Endodermal cell (in vitro differentiated cells): ENCODE results near the gene COL4A2. TPM values are rescaled to one million over a fixed set of nuclear protein-coding genes. Genes with fewer than 3 reads are reported as not detected.

Experiments
- DNase-seq: peaks from one replicate; pipeline ENCODE4 v3.0.0-alpha.2; 2017
- H3K27ac ChIP-seq: 2 replicates; pipeline ENCODE4 v1.5.1; 2013; ENCODE audit warnings: mild to moderate bottlenecking, low read depth, low read length, moderate library complexity
- H3K27me3 ChIP-seq: 2 replicates; pipeline ENCODE4 v1.6.1; 2013; ENCODE audit warnings: mild to moderate bottlenecking, low read length, moderate library complexity; ENCODE audit not compliant: insufficient read depth, control insufficient read depth, poor library complexity, severe bottlenecking
- H3K36me3 ChIP-seq: 2 replicates; pipeline ENCODE4 v1.7.0; 2013; ENCODE audit warnings: mild to moderate bottlenecking, low read length, moderate library complexity; ENCODE audit not compliant: control insufficient read depth, insufficient read depth
- H3K4me1 ChIP-seq: one replicate; pipeline ENCODE4 v1.7.0; 2013; ENCODE audit warnings: low read length; ENCODE audit not compliant: control insufficient read depth, insufficient read depth
- H3K4me3 ChIP-seq: 2 replicates; pipeline ENCODE4 v1.5.1; 2013; ENCODE audit warnings: mild to moderate bottlenecking, low read length, moderate library complexity
- H3K9ac ChIP-seq: 2 replicates; pipeline ENCODE4 v1.6.1; 2013; ENCODE audit warnings: mild to moderate bottlenecking, low read length, moderate library complexity; ENCODE audit not compliant: poor library complexity, severe bottlenecking; ENCODE audit errors: extremely low read depth
- H3K9me3 ChIP-seq: 2 replicates; pipeline ENCODE4 v1.6.1; 2013; ENCODE audit warnings: mild to moderate bottlenecking, low read length, moderate library complexity; ENCODE audit not compliant: control insufficient read depth
- H3K27ac Mint-ChIP-seq: 2 replicates; pipeline ENCODE4 v1.8.0; 2020; ENCODE audit warnings: mixed read lengths
- H3K27me3 Mint-ChIP-seq: 2 replicates; pipeline ENCODE4 v1.8.0; 2021; ENCODE audit warnings: mild to moderate bottlenecking, mixed read lengths; ENCODE audit not compliant: insufficient read depth
- H3K36me3 Mint-ChIP-seq: 2 replicates; pipeline ENCODE4 v1.8.0; 2020; ENCODE audit warnings: low read depth, mixed read lengths
- H3K4me1 Mint-ChIP-seq: 2 replicates; pipeline ENCODE4 v1.8.0; 2020; ENCODE audit warnings: mixed read lengths
- H3K4me3 Mint-ChIP-seq: 2 replicates; pipeline ENCODE4 v1.8.0; 2020; ENCODE audit warnings: mild to moderate bottlenecking, moderate library complexity, mixed read lengths
- H3K9me3 Mint-ChIP-seq: 2 replicates; pipeline ENCODE4 v1.8.0; 2020; ENCODE audit warnings: mild to moderate bottlenecking, mixed read lengths
- CTCF ChIP-seq: fragments of 200-600 bp; sonication (generic); conservative IDR thresholded peaks from 2 replicates; pipeline ENCODE4 v1.5.0; 2021; ENCODE audit warnings: antibody characterized with exemption, mild to moderate bottlenecking
- WGBS, 2 experiments: methylation state at CpG; one replicate each; pipeline versions ENCODE4 v1.1.5 to v1.1.7; 2013; ENCODE audit warnings: missing lambda C conversion rate in 2 of 2, mixed read lengths in 1 of 2; ENCODE audit not compliant: insufficient coverage in 1 of 2, insufficient read length in 1 of 2; 5-methylcytosine and 5-hydroxymethylcytosine counted together
- total RNA-seq, 2 donors: library from RNA; stranded (reverse); fragmentation: NEBNext Ultra II Directional in 1 of 2; extraction: Animal tissue kit (Norgen Biotek cat#: 25700) in 1 of 2; gene quantifications; 2 replicates in 1 of 2; 3 replicates in 1 of 2; pipeline ENCODE4 v1.2.1, GENCODE V29; 2021

The COL4A2 gene
- total RNA-seq, 2 donors from 2014 or later, result 388 to 398 TPM

- Histone ChIP-seq H3K27me3 (no peaks in the 10 kb centered on the region), H3K9ac (no peak overlapping the region), H3K4me1 (no peaks in the 10 kb centered on the region), H3K27ac (no peak overlapping the region), H3K4me3 (no peak overlapping the region), H3K9me3 (no peaks in the 10 kb centered on the region), H3K36me3 (peaks cover 95% of the 10 kb centered on the region)
- TF ChIP-seq CTCF, result no peak
- H3K9me3 Mint-ChIP-seq, result no peaks in the 10 kb centered on the region
- H3K4me1 Mint-ChIP-seq, result peaks cover 11% of the 10 kb centered on the region
- peaks cover 85% of the 10 kb centered on the region for H3K36me3 Mint-ChIP-seq
- peak overlapping the region; percentile 64 for H3K27ac Mint-ChIP-seq
- no peaks in the 10 kb centered on the region for H3K27me3 Mint-ChIP-seq
- 88 to 97% methylated on average over 13 to 14 of the region's 14 CpGs for WGBS, 2 experiments
- no peak for DNase-seq
- H3K4me3 Mint-ChIP-seq, result no peak overlapping the region
Measured at GRCh38 chr13:110471156-110471832, 164.2 kb downstream of the COL4A2 start.

- Histone ChIP-seq H3K27me3 (no peaks in the 10 kb centered on the region), H3K9me3 (no peaks in the 10 kb centered on the region), H3K27ac (no peak overlapping the region), H3K4me3 (no peak overlapping the region), H3K4me1 (no peaks in the 10 kb centered on the region), H3K36me3 (peaks cover 95% of the 10 kb centered on the region), H3K9ac (no peak overlapping the region)
- 92 to 94% methylated on average over 5 to 6 of the region's 7 CpGs for WGBS, 2 experiments
- Mint-ChIP-seq H3K36me3 (peaks cover 90% of the 10 kb centered on the region), H3K27me3 (no peaks in the 10 kb centered on the region), H3K27ac (peak overlapping the region; percentile 64), H3K4me1 (peaks cover 11% of the 10 kb centered on the region), H3K9me3 (no peaks in the 10 kb centered on the region), H3K4me3 (no peak overlapping the region)
- no peak for DNase-seq
- TF ChIP-seq CTCF, result no peak
Measured at GRCh38 chr13:110471833-110472162, 164.7 kb downstream of the COL4A2 start.

- no peaks in the 10 kb centered on the region for H3K9me3 ChIP-seq
- H3K4me3 ChIP-seq, result no peak overlapping the region
- WGBS, 2 experiments, result 95 to 100% methylated on average over 4 to 14 of the region's 14 CpGs
- no peak for TF ChIP-seq CTCF
- H3K27ac Mint-ChIP-seq, result no peak overlapping the region
- no peak overlapping the region for H3K27ac ChIP-seq
- no peaks in the 10 kb centered on the region for H3K9me3 Mint-ChIP-seq
- H3K9ac ChIP-seq, result no peak overlapping the region
- H3K4me3 Mint-ChIP-seq, result no peak overlapping the region
- peaks cover 95% of the 10 kb centered on the region for H3K36me3 ChIP-seq
- no peak for DNase-seq
- peaks cover 11% of the 10 kb centered on the region for H3K4me1 Mint-ChIP-seq
- H3K36me3 Mint-ChIP-seq, result peaks cover 89% of the 10 kb centered on the region
- H3K4me1 ChIP-seq, result no peaks in the 10 kb centered on the region
- H3K27me3 ChIP-seq, result no peaks in the 10 kb centered on the region
- H3K27me3 Mint-ChIP-seq, result no peaks in the 10 kb centered on the region
Measured at GRCh38 chr13:110472904-110473563, 165.9 kb downstream of the COL4A2 start.
